ENCODE results near the gene CPNE8. TPM values are rescaled to one million over a fixed set of nuclear protein-coding genes. Genes with fewer than 3 reads are reported as not detected.

The CPNE8 gene
- total and polyA plus RNA-seq, 10 of the 15 experiments (the other 5 are each of a cell fraction or from before 2014, with no cell fraction given), result 11.3 to 38.4 (median 18.9) TPM

DNA sequence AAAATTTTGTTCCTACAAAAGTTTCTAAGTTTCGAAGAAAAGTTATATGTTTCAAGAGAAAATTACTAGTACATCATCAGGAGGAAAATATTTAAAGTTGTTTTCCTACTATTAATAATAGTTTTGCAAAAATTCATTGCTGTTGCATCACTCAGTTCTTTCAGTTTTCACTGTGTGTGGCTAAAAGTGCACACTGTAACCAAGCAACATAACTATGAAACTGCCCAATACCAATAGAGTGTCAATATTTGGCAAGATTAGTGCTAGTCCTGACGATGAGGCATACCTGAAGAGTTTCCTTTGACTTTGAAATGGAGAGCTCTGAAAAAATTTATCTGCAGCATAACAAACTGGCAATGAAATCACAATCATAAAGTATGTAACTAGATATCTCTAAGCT, 194.3 kb downstream of the CPNE8 start (continued):
- TF ChIP-seq, protein P1, sequence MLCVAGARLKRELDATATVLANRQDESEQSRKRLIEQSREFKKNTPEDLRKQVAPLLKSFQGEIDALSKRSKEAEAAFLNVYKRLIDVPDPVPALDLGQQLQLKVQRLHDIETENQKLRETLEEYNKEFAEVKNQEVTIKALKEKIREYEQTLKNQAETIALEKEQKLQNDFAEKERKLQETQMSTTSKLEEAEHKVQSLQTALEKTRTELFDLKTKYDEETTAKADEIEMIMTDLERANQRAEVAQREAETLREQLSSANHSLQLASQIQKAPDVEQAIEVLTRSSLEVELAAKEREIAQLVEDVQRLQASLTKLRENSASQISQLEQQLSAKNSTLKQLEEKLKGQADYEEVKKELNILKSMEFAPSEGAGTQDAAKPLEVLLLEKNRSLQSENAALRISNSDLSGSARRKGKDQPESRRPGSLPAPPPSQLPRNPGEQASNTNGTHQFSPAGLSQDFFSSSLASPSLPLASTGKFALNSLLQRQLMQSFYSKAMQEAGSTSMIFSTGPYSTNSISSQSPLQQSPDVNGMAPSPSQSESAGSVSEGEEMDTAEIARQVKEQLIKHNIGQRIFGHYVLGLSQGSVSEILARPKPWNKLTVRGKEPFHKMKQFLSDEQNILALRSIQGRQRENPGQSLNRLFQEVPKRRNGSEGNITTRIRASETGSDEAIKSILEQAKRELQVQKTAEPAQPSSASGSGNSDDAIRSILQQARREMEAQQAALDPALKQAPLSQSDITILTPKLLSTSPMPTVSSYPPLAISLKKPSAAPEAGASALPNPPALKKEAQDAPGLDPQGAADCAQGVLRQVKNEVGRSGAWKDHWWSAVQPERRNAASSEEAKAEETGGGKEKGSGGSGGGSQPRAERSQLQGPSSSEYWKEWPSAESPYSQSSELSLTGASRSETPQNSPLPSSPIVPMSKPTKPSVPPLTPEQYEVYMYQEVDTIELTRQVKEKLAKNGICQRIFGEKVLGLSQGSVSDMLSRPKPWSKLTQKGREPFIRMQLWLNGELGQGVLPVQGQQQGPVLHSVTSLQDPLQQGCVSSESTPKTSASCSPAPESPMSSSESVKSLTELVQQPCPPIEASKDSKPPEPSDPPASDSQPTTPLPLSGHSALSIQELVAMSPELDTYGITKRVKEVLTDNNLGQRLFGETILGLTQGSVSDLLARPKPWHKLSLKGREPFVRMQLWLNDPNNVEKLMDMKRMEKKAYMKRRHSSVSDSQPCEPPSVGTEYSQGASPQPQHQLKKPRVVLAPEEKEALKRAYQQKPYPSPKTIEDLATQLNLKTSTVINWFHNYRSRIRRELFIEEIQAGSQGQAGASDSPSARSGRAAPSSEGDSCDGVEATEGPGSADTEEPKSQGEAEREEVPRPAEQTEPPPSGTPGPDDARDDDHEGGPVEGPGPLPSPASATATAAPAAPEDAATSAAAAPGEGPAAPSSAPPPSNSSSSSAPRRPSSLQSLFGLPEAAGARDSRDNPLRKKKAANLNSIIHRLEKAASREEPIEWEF (IDR thresholded peaks at IDR 0.05; ENCODE audit: insufficient replicate concordance, low read depth, low read length), result peak; percentile 87
- TF ChIP-seq MYB (IDR thresholded peaks at IDR 0.05; ENCODE audit: borderline replicate concordance, low read depth, low read length) (no peak), STAT1 (conservative IDR thresholded peaks at IDR 0.05) (no peak), NFYB (IDR thresholded peaks at IDR 0.05; ENCODE audit: insufficient read depth, low read depth, low read length) (no peak), ZNF274 (IDR thresholded peaks at IDR 0.05; ENCODE audit: insufficient read depth, insufficient read length) (no peak), POLR2A (IDR thresholded peaks at IDR 0.05; ENCODE audit: low read depth, low read length) (no peak), CEBPB (IDR thresholded peaks at IDR 0.05; ENCODE audit: borderline replicate concordance in 1 of 2, low read depth in 2 of 2, low read length in 2 of 2) (peak in 1 of 2 experiments; percentile 51; a peak in 1 of 4 replicates), MTA2 (IDR thresholded peaks at IDR 0.05; ENCODE audit: low read depth) (no peak), RELA (IDR thresholded peaks at IDR 0.05; ENCODE audit: borderline replicate concordance, partially characterized antibody) (no peak), CBFB (IDR thresholded peaks at IDR 0.05; ENCODE audit: low read depth) (no peak), BCL11A (IDR thresholded peaks at IDR 0.05; ENCODE audit: low read depth, low read length) (no peak), PAX8 (IDR thresholded peaks at IDR 0.05) (no peak), ZNF384 (IDR thresholded peaks at IDR 0.05; ENCODE audit: borderline replicate concordance, low read depth, low read length) (no peak), CHD4 (IDR thresholded peaks at IDR 0.05) (no peak), SREBF1 (IDR thresholded peaks at IDR 0.05; ENCODE audit: low read length) (no peak), TBL1XR1 (IDR thresholded peaks at IDR 0.05; ENCODE audit: low read depth, low read length) (no peak), ZSCAN29 (IDR thresholded peaks at IDR 0.05) (no peak), JUND (IDR thresholded peaks at IDR 0.05; ENCODE audit: low read depth, low read length) (0 out of 2 replicates have a peak, but pooled peaks have one; percentile 27), RFX5 (IDR thresholded peaks at IDR 0.05; ENCODE audit: low read depth, low read length) (no peak)
- TF ChIP-seq, protein P2, sequence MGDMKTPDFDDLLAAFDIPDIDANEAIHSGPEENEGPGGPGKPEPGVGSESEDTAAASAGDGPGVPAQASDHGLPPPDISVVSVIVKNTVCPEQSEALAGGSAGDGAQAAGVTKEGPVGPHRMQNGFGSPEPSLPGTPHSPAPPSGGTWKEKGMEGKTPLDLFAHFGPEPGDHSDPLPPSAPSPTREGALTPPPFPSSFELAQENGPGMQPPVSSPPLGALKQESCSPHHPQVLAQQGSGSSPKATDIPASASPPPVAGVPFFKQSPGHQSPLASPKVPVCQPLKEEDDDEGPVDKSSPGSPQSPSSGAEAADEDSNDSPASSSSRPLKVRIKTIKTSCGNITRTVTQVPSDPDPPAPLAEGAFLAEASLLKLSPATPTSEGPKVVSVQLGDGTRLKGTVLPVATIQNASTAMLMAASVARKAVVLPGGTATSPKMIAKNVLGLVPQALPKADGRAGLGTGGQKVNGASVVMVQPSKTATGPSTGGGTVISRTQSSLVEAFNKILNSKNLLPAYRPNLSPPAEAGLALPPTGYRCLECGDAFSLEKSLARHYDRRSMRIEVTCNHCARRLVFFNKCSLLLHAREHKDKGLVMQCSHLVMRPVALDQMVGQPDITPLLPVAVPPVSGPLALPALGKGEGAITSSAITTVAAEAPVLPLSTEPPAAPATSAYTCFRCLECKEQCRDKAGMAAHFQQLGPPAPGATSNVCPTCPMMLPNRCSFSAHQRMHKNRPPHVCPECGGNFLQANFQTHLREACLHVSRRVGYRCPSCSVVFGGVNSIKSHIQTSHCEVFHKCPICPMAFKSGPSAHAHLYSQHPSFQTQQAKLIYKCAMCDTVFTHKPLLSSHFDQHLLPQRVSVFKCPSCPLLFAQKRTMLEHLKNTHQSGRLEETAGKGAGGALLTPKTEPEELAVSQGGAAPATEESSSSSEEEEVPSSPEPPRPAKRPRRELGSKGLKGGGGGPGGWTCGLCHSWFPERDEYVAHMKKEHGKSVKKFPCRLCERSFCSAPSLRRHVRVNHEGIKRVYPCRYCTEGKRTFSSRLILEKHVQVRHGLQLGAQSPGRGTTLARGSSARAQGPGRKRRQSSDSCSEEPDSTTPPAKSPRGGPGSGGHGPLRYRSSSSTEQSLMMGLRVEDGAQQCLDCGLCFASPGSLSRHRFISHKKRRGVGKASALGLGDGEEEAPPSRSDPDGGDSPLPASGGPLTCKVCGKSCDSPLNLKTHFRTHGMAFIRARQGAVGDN (IDR thresholded peaks at IDR 0.05), result no peak
